Hepatocyte (in vitro differentiated cells): Measurements from ENCODE around the gene GTPBP4. TPM values are rescaled to one million over a fixed set of nuclear protein-coding genes. Genes with fewer than 3 reads are reported as not detected.
A peak's percentile ranks its signal among the peaks of the same experiment; 100 is the strongest.

ENCODE experiments used
- DNase-seq: peaks from one replicate; pipeline ENCODE4 v3.0.0-alpha.2; 2016; ENCODE audit warnings: low spot score
- H2AFZ ChIP-seq: fragments of 200-600 bp; sonication (generic); 2 replicates; pipeline ENCODE4 v1.6.0; 2016; ENCODE audit warnings: antibody characterized with exemption, mild to moderate bottlenecking
- H3K27ac ChIP-seq: fragments of 200-600 bp; sonication (generic); 2 replicates; pipeline ENCODE4 v1.5.1; 2016; ENCODE audit warnings: mild to moderate bottlenecking
- H3K27me3 ChIP-seq: fragments of 200-600 bp; sonication (generic); 2 replicates; pipeline ENCODE4 v1.6.1; 2016
- H3K36me3 ChIP-seq: fragments of 200-600 bp; sonication (generic); replicated peaks from 2 replicates; pipeline ENCODE4 v1.5.1; 2016; ENCODE audit warnings: low read depth; ENCODE audit not compliant: insufficient read depth
- H3K4me1 ChIP-seq: fragments of 200-600 bp; sonication (generic); 2 replicates; pipeline ENCODE4 v1.5.1; 2016; ENCODE audit warnings: mild to moderate bottlenecking, moderate library complexity; ENCODE audit not compliant: insufficient read depth
- H3K4me2 ChIP-seq: fragments of 200-600 bp; sonication (generic); 2 replicates; pipeline ENCODE4 v1.6.0; 2016
- H3K4me3 ChIP-seq: fragments of 200-600 bp; sonication (generic); 2 replicates; pipeline ENCODE4 v1.5.1; 2016; ENCODE audit warnings: mild to moderate bottlenecking
- H3K79me2 ChIP-seq: fragments of 200-600 bp; sonication (generic); 2 replicates; pipeline ENCODE4 v1.6.0; 2017; ENCODE audit warnings: mild to moderate bottlenecking
- H3K9me2 ChIP-seq: fragments of 200-600 bp; sonication (generic); replicated peaks from 2 replicates; pipeline ENCODE4 v1.6.0; 2017; ENCODE audit warnings: mild to moderate bottlenecking; ENCODE audit not compliant: insufficient read depth
- H3K9me3 ChIP-seq: fragments of 200-600 bp; sonication (generic); 2 replicates; pipeline ENCODE4 v1.5.1; 2016; ENCODE audit warnings: low read depth, mild to moderate bottlenecking
- H4K20me1 ChIP-seq: fragments of 200-600 bp; sonication (generic); 2 replicates; pipeline ENCODE4 v1.6.0; 2016; ENCODE audit warnings: mild to moderate bottlenecking; ENCODE audit not compliant: insufficient read depth, poor library complexity, severe bottlenecking
- EZH2 ChIP-seq: fragments of 200-600 bp; sonication (generic); IDR thresholded peaks from 2 replicates; pipeline ENCODE4 v1.6.1; 2016; ENCODE audit warnings: antibody characterized with exemption, mild to moderate bottlenecking, borderline replicate concordance
- EZH2phosphoT487 ChIP-seq: fragments of 200-600 bp; sonication (generic); IDR thresholded peaks from one replicate; pipeline ENCODE4 v1.6.1; 2018; ENCODE audit warnings: antibody characterized with exemption, mild to moderate bottlenecking, low read depth, moderate library complexity; ENCODE audit not compliant: unreplicated experiment, severe bottlenecking
- WGBS: methylation state at CpG from one replicate; pipeline ENCODE4 v1.1.6; 2016; ENCODE audit warnings: low lambda C conversion rate; ENCODE audit errors: missing lambda C conversion rate; 5-methylcytosine and 5-hydroxymethylcytosine counted together
- polyA plus RNA-seq: library from polyadenylated mRNA; unstranded; fragments of >200 nt; fragmentation: Nextera tagmentation; extraction: Ambion mirVana; gene quantifications from 2 replicates; pipeline ENCODE4 v1.2.1, GENCODE V29; 2016
- total RNA-seq: library from RNA; depleted of rRNA; stranded (reverse); fragments of >200 nt; gene quantifications from 2 replicates; pipeline ENCODE4 v1.2.3, GENCODE V29; 2014
- TF ChIP-seq, protein P1 (sequence below): fragments of 200-600 bp; sonication (generic); IDR thresholded peaks from 2 replicates; pipeline ENCODE4 v1.5.1; 2016; ENCODE audit warnings: antibody characterized with exemption, mild to moderate bottlenecking; ENCODE audit not compliant: poor library complexity

Gene GTPBP4
- total and polyA plus RNA-seq, 2 experiments from 2014 or later, result 34.2 to 55.5 TPM

DNA sequence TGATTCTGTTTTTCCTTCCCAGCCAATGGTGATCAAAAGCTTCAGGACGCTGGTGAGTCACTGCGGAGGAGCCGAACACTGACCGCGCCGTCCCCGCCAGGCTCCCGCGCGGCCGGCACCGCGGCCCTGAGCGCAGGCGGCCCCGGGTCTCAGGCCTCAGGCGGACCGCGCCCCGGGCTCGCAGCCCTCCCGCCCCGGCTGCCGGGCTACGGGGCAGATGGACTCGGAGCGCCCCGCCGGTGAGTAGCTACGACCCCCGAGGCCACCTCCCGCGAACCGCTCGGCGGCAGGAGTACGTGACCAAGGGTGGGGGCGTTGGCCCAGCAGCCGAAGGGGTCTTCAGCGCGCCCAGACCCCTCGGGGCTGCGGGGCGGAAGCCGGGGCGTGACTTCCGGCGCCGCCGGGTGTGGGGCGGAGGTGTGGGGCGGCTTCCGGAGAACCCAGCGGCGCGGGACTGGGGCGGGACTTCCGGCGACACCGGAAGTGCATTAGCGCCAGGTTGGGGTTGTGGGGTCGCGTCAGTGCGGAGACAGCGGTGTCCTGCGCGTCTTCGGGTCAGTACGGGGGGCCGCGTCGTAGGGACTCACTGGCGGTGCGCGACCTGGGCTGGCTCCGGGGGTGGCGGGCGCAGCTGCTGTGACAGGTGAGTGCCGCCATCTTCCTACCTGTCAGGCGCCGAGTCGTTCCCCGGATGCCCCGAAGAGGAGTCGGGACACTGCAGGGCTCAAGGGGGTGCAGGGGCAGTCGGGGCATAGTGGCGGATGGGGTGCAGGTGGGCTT is 68.3 kb downstream of the GTPBP4 start, which contains the start of gene WDR37:
Gene WDR37, plus strand, starts transcription at position 60 of the 780 bp plus-strand sequence. CDS start 15,771 bp downstream, outside the sequence.
- H3K79me2 ChIP-seq, result peaks cover 94% of the 10 kb centered on the region
- WGBS, result under 1% methylated on average over 69 of the region's 87 CpGs
- TF ChIP-seq EZH2 (no peak), EZH2phosphoT487 (no peak)
- TF ChIP-seq, protein P1, sequence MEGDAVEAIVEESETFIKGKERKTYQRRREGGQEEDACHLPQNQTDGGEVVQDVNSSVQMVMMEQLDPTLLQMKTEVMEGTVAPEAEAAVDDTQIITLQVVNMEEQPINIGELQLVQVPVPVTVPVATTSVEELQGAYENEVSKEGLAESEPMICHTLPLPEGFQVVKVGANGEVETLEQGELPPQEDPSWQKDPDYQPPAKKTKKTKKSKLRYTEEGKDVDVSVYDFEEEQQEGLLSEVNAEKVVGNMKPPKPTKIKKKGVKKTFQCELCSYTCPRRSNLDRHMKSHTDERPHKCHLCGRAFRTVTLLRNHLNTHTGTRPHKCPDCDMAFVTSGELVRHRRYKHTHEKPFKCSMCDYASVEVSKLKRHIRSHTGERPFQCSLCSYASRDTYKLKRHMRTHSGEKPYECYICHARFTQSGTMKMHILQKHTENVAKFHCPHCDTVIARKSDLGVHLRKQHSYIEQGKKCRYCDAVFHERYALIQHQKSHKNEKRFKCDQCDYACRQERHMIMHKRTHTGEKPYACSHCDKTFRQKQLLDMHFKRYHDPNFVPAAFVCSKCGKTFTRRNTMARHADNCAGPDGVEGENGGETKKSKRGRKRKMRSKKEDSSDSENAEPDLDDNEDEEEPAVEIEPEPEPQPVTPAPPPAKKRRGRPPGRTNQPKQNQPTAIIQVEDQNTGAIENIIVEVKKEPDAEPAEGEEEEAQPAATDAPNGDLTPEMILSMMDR, result no peak

DNA sequence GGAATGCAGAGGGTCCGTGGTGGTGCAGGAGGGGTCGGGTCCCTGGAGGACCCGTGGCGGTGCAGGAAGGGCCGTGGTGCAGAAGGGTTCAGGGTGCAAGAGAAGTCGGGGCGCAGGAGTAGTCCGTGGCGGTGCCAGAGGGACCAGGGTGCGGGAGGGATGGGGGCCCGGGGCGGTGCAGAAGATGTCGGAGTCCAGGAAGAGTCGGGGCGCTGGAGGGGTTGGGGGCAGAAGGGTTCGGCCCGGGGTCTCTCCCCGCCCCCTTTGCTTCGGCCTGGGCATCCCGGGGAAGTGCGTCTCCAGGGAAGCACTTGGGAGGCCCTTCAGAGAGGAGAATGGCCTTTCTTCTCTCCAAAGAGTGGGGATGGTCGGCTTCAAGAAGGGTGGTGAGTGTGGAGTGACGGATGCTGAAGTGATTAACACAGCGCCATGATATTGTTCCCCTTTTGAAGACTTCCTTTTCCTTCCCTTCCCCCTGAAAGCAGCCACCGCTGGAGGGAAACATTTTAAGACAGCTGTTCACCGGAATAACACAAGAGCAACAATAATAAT is 68.9 kb downstream of the GTPBP4 start:
- Histone ChIP-seq H3K27ac (peak overlapping the region; percentile 100), H2AFZ (peak overlapping the region; percentile 60), H3K4me3 (peak overlapping the region; percentile 99), H3K4me2 (peak overlapping the region; percentile 92), H3K9me3 (no peaks in the 10 kb centered on the region), H3K36me3 (no peaks in the 10 kb centered on the region), H3K79me2 (peaks cover 94% of the 10 kb centered on the region), H3K27me3 (no peaks in the 10 kb centered on the region), H3K9me2 (no peaks in the 10 kb centered on the region), H4K20me1 (peaks cover 13% of the 10 kb centered on the region), H3K4me1 (peaks cover 25% of the 10 kb centered on the region)
- no peak for DNase-seq
- WGBS, result under 1% methylated on average over 21 of the region's 26 CpGs
- TF ChIP-seq EZH2, result no peak
- TF ChIP-seq, protein P1, result no peak
- no peak for TF ChIP-seq EZH2phosphoT487

More for the DNA sequence above, 68.3 kb downstream of the GTPBP4 start, which contains the start of gene WDR37:
- Histone ChIP-seq H3K4me2 (peak within 1 kb of the TSS; percentile 92), H3K9me3 (no peaks in the 10 kb centered on the region), H2AFZ (peak within 1 kb of the TSS; percentile 60), H3K27ac (peak within 1 kb of the TSS; percentile 100), H4K20me1 (peaks cover 15% of the 10 kb centered on the region), H3K4me3 (peak within 1 kb of the TSS; percentile 99), H3K4me1 (peaks cover 28% of the 10 kb centered on the region), H3K27me3 (no peaks in the 10 kb centered on the region), H3K36me3 (no peaks in the 10 kb centered on the region), H3K9me2 (no peaks in the 10 kb centered on the region)
- DNase-seq, result peak; percentile 92

DNA sequence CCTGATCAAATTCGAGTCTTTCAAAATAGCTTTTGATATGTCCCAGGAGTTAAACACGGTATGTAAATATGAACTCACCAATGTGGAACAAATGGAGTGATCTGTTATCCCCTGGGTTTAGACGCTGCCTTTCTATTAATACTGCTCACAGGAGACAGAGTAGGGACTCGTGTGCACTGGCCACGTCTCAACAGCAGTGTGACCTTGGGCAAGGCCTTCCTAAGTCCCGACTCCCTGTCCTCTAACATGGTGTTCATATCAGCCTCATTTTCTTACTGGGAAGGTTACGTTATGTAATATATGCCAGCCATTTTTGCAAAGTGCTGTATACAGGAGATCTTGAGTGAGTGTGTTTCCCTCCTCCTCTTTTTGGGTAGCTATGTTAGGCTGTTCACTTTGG is 69.8 kb downstream of the GTPBP4 start:
- no peak overlapping the region for H2AFZ ChIP-seq
- H4K20me1 ChIP-seq, result peaks cover 7% of the 10 kb centered on the region
- WGBS, result 85% methylated on average over 7 of the region's 7 CpGs
- peaks cover 25% of the 10 kb centered on the region for H3K4me1 ChIP-seq
- no peaks in the 10 kb centered on the region for H3K9me2 ChIP-seq
- peaks cover 91% of the 10 kb centered on the region for H3K79me2 ChIP-seq
- H3K36me3 ChIP-seq, result no peaks in the 10 kb centered on the region
- no peaks in the 10 kb centered on the region for H3K27me3 ChIP-seq
- DNase-seq, result no peak
- H3K4me2 ChIP-seq, result peak overlapping the region; percentile 92
- H3K4me3 ChIP-seq, result no peak overlapping the region
- TF ChIP-seq, protein P1, result no peak
- no peak for TF ChIP-seq EZH2
- no peak for TF ChIP-seq EZH2phosphoT487
- H3K27ac ChIP-seq, result no peak overlapping the region
- no peaks in the 10 kb centered on the region for H3K9me3 ChIP-seq
